DMS153 (cell line): ENCODE data around the gene GATA3.

ENCODE experiments used
- DNase-seq: peaks from one replicate; lab custom pipeline; 2025; lab: John Stamatoyannopoulos, UW

Gene GATA3

GRCh38 chr10:8051109-8051821, 3.2 kb upstream of the GATA3 start:
- no peak for DNase-seq

DNA sequence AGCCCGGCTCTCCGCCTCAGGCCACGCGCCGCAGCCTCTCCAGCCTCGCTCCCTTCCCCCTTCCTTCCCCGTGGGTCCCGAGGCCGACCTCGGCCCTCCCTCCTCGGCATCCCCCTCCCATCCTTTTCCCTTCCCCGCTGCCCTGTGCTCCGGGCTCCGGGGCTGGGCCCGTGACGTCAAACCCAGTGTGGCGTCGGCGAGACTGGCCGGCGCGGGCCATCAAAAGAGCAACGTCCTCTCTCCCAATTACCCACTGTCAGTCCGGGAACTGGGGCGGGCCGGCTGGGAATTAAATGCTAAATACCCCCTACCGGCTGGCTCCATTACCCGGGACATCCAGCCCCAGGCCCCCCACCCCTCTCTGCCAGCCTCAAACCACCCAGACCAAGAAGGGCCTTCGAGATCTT, 2.6 kb upstream of the GATA3 start:
- DNase-seq = no peak

DNA sequence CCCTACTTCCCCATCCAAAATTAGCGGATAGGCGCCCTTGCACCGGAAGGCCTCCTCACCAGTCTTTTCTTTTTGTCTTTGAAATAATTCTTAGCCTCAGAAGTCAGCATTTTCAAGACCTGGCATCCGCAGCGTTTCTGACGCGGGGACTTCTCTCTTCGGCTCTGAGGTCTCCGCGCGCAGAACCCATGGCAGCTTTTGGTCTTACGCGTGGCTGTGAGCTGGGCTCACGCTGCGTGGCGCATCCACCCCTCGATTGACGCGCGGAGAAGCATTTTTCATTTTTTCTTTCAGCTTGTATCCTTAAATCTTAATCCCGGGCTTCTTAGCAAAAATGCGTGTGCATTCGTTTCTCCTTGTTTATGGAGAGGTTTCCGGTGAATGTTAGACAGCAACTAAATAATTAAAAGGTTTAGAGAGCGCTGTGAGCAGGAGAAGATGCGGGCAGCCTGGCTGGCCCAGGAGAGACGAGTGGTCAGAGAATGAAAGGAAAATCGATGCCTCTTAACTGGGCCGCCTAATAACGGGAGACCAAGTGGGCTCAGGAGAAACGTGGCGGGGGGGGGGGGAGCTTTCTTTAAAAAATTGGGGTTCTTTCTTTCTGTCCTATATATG, 2.0 kb upstream of the GATA3 start:
- DNase-seq = no peak

DNA sequence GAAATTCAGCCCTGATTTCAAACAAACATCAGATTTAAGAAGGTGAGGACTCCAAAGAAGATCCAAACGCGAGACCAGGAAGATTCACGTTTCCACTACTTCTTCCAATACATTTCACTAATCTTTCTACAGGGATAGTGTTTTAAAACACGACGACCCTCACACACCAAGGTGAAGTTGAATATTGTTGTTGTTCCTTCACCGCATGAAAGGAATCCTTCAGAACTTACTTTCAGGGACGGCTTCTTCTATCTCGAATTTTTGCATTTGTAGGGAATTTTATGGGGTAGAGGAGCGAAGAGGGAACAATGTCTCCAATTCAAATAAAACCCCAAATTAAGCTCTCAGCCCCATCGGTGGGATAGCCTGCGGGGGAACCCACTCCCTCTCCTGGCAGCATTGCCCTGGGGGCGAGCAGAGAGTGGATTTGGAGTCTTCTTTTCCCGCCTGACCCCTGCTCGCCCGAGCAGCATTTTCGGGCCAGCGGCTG, 1.5 kb upstream of the GATA3 start:
- no peak for DNase-seq

DNA sequence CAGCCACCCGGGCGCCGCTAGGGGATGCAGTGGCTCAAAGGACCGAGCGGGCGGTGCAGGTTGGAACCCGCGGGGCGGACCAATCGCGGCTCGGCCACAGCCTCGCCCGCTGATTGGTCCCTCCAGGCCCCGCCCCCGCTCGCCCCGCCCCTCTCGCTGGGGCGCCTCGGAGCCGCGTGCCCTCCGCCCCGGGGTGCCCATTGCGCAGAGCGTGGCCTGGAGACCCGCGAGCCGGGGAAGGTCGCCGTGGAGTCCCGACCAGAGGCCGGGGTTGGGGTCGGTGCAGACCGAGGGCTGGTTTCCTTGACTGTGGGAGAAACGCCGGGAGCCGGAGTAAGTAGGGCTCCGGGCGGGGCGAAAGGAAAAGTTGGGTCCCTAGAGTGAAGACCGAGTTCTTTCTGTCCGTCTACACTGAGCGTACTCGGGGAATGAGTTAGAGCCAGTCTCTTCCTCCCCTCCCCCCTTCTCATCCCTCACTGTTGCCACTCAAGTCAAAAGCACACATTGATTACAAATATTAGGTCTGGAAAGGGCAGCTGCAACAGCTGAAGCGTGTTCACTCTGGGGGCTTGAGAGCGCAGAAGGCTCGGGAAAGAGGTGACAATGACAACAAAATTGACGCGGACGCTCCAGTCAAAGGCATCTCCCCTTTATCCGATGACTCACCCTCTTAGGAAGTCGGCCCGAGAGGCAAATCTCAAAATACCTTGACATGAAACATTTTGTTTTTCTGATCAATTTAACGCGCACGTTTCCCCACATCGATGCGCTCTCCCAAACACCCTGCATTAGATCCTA, 843 bp upstream of the GATA3 start:
- DNase-seq = peak; percentile 3

GRCh38 chr10:8054244-8054493, 319 bp upstream of the GATA3 start:
- DNase-seq = no peak

GRCh38 chr10:8055420-8056349, 1.2 kb downstream of the GATA3 start:
- DNase-seq = no peak

- no peak for DNase-seq
Measured at GRCh38 chr10:8056378-8056777, 1.9 kb downstream of the GATA3 start.

DNA sequence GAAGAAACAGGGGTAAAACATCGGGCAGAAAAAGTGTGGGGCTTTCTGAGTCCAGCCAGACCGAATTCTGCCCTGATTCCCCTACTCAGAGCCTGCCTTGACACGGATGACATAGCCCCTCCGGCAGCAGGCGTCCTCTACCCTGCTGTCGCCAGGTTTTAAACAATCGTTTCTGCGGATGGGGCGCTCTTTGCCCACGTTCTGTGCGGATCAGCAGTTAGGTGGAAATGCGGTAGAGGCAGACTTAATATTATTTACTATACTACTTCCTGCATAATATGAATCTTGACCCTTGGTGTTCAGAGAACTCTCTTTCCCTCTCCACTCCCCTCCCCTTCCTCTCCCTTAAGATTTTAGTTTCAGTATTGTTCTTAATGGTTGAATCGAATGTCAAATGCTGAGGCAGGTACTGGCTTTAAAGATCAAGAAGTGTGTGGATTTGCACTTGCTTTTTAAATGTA, 2.4 kb downstream of the GATA3 start:
- no peak for DNase-seq

- no peak for DNase-seq
Measured at GRCh38 chr10:8057636-8058273, 3.3 kb downstream of the GATA3 start.

- DNase-seq = no peak
Measured at GRCh38 chr10:8058274-8059111, 4.0 kb downstream of the GATA3 start.

DNA sequence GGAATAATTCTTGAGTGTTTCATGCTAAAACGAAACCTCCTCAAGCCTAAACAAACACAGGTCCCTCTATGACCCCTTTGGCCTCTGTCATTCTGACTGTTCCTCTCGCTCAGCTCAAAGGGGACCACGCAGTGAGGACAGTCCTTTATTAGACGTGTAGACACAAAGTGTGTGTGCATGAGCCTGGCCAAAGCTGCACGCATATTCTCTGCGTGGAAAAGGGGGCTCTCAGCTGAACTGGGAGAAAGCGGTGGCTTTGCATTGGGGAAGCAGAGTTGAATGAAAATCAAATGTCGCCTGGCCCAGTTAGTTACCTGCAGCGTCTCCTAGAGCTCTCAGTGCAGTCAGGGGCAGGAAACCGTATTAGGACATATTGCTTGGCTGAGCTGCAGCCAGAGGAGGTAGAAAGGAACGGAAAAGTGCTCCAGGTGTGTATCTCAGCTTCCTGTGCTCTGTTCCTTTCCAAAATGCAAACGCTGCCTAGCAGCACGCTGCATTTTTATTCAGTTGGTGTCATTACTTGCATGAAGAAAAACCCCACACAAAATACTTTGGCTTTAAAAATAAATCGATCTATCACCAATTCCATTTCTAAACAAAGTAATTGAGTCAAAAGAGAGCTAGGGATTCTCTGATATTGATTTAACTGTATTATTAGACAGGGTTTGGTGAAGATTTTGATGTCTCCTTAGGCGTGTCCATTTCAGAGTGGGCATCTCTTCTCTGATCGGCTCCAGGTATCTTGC, 4.9 kb downstream of the GATA3 start:
- no peak for DNase-seq

DNA sequence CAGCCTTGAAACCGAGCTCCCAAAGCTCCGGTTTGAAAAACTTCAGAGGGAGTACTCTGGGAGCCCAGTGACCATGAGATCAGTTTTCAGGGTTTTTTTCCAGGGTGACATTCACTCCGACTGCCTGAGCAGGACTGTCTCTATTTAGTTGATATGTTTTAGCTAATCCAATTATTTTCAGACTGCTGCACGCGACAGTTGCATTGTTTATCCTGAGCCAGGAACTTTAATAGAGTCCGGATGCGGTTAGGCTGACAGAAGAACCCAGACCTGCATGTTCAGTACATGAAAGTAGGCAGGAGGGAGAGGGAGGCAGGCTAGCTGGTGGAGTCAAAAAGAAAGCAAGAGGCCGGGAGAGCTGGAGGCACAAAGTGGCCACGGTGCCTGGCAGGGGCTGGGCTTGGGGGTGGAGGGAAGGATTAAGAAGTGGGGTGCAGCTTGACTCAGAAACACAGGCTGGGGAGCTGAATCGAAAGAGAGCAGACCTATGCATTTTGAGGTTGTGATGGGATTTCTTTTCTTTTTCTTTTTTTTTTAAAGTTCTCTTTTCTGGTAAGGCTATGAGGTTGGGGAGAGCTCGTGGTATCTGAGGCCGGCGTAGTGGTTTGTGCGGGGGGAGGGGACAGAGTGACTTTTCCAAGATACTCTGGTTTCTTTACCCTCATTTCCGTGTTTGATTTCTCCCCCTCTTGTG, 5.7 kb downstream of the GATA3 start:
- DNase-seq = no peak

DNA sequence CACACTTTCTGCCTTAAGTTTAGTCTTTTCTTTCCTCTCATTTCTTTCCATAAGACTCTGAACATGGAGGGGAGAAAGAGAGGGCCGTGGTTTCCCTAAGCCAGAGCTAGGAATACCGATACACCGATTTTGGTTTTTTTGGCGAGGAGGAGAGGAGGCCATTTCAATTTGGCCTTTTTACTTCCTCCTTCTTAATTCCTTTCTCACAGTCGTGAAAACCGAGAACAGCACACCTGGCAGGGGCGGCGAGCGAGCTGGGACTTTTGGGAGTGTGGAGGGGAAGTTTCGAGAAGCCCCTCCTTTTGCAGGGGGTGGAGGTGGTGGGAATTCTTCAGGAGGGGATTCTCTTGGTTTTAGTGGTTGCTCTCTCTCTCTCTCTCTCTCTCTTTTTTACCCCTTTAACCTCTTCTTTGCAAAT, 6.2 kb downstream of the GATA3 start:
- DNase-seq = no peak

DNA sequence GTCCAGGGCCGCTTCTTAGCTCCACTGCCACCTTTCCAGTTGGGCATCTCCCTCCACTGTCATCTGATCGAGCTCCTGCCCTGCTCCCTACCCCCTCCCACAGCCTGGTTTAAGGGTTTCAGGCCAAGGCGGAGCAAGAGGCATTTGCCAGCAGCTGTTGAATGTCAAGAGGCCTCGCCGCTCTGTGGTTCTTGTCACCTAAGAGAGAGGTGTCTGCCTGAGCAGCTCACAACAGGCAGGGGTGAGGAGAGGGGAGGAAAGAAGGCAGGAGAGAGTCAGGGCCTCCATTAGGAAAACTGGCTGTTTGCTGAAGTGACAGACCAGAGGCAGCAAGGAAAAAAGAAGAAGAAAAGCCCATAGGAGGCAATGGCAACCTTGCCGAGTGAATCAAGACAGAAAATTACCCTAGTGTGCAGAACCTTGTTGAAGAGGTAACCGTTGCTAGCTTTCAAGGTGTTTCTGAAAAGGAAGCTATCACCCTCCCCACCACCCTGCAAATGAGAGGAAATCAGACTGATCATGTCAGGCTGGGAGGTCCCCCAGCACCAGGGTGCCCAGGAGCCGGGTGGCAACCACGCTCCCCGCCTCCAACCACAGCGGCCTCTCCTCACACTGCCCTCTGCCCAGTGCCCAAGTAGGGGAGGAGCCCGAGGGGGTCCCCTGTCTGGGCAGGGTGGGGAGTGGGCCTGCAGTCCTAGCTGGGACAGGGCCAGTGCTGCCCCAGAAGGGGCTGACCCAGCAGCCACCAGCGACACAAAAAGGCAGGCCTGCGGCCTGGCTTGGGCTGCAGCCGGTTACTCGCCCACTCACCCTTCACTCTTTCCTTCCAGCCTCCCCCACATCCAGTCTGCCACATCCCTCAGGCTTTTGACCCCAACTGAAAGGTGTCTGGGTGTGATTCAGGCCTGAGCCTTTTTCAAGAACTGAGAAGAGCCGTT, 7.1 kb downstream of the GATA3 start:
- no peak for DNase-seq

DNA sequence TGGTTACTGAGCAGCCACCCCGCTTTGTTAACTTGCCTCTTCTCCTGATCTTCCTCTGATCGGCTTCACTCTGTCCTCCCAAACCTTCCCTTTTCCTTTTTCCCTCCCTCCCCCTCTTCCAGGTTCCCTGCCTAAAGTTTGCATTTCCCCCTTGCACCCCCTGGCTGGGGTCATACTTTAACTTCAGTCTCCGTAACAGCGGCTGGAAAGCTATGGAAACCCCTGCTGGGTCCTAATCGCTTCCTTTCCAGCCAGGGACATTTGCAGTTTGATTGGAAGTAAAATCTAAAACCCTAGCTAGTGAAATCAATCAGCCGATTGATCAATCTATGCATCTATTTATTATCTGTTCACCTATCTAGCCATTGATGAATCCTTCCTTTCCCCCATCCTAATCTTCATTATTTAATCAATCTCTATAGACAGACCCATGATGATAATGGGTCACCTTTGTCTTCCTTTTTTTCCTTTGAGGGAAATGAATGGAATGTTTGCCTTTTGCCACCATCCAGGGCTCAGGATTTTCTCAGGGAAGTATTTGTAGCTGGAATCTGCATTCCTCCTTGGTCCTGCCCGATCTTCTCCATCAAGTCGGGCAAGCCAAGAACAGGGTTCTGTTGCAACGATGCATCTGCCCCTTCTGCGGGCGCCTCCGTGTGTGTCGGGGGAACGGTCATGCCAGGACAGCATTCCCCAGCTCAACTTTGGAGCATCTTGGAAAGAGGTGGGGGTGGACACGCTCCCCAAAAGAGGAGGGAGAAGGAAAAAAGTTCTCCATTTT, 8.8 kb downstream of the GATA3 start:
- no peak for DNase-seq

GRCh38 chr10:8063935-8064334, 9.4 kb downstream of the GATA3 start:
- DNase-seq = no peak
